Liver (tissue), 9 donors: ENCODE measurements around the gene PPT1. TPM values are rescaled to one million over a fixed set of nuclear protein-coding genes. Genes with fewer than 3 reads are reported as not detected.

Experiments
- DNase-seq: peaks from one replicate; pipeline ENCODE4 v3.0.0-alpha.2; 2017; ENCODE audit warnings: low spot score
- H3K27ac ChIP-seq, 2 donors: one replicate each; pipeline ENCODE4 v1.7.0; 2013; ENCODE audit warnings: inconsistent platforms in 2 of 2, low read length in 2 of 2, control low read depth in 1 of 2, low read depth in 1 of 2, mild to moderate bottlenecking in 1 of 2
- H3K27me3 ChIP-seq, 4 donors: one replicate each; pipeline versions ENCODE4 v1.6.1 to v1.7.0; 2013; ENCODE audit warnings: low read length in 3 of 4, inconsistent platforms in 1 of 4, mild to moderate bottlenecking in 1 of 4, moderate library complexity in 1 of 4; ENCODE audit not compliant: control insufficient read depth in 4 of 4, insufficient read depth in 4 of 4
- H3K36me3 ChIP-seq, 4 donors: one replicate each; pipeline versions ENCODE4 v1.6.1 to v1.7.0; 2013; ENCODE audit warnings: low read length in 3 of 4, mild to moderate bottlenecking in 3 of 4, low read depth in 1 of 4, moderate library complexity in 1 of 4; ENCODE audit not compliant: control insufficient read depth in 4 of 4, insufficient read depth in 3 of 4
- H3K4me1 ChIP-seq, 4 donors: one replicate each; pipeline versions ENCODE4 v1.6.1 to v1.7.0; 2013; ENCODE audit warnings: low read length in 3 of 4, mild to moderate bottlenecking in 3 of 4, moderate library complexity in 1 of 4; ENCODE audit not compliant: control insufficient read depth in 4 of 4, insufficient read depth in 4 of 4
- H3K4me3 ChIP-seq, 3 donors: one replicate each; pipeline versions ENCODE4 v1.6.1 to v1.7.0; 2013; ENCODE audit warnings: low read length in 3 of 3, control low read depth in 1 of 3, low read depth in 1 of 3, mild to moderate bottlenecking in 1 of 3
- H3K9ac ChIP-seq, 2 donors: one replicate each; pipeline ENCODE4 v1.7.0; 2013; ENCODE audit warnings: low read length in 2 of 2, mild to moderate bottlenecking in 2 of 2, moderate library complexity in 2 of 2, control low read depth in 1 of 2, low read depth in 1 of 2
- H3K9me3 ChIP-seq, 4 donors: one replicate each; pipeline versions ENCODE4 v1.6.1 to v1.7.0; 2013; ENCODE audit warnings: low read length in 3 of 4; ENCODE audit not compliant: control insufficient read depth in 4 of 4
- EGR1 ChIP-seq, 2 donors: IDR thresholded peaks; 2 replicates each; pipeline ENCODE4 v1.6.1; 2016 to 2018; ENCODE audit warnings: antibody characterized with exemption in 2 of 2, low read depth in 2 of 2
- FOXA1 ChIP-seq: IDR thresholded peaks from 2 replicates; pipeline ENCODE4 v1.6.1; 2016; ENCODE audit warnings: antibody characterized with exemption
- FOXA2 ChIP-seq: IDR thresholded peaks from 2 replicates; pipeline ENCODE4 v1.6.1; 2016; ENCODE audit warnings: antibody characterized with exemption
- GABPA ChIP-seq, 2 donors: IDR thresholded peaks in 1 of 2; conservative IDR thresholded peaks in 1 of 2; 2 replicates each; pipeline ENCODE4 v1.6.1; 2016; ENCODE audit warnings: antibody characterized with exemption in 2 of 2, mild to moderate bottlenecking in 1 of 2, moderate library complexity in 1 of 2
- HNF4A ChIP-seq, 2 donors: conservative IDR thresholded peaks; 2 replicates each; pipeline ENCODE4 v1.6.1; 2016; ENCODE audit warnings: antibody characterized with exemption in 2 of 2, mild to moderate bottlenecking in 2 of 2
- HNF4G ChIP-seq: IDR thresholded peaks from 2 replicates; pipeline ENCODE4 v1.6.1; 2016; ENCODE audit warnings: antibody characterized with exemption
- JUND ChIP-seq, 2 donors: IDR thresholded peaks; 2 replicates each; pipeline ENCODE4 v1.6.1; 2016; ENCODE audit warnings: antibody characterized with exemption in 2 of 2
- NR2F2 ChIP-seq: IDR thresholded peaks from 2 replicates; pipeline ENCODE4 v1.6.1; 2016; ENCODE audit warnings: antibody characterized with exemption
- RAD21 ChIP-seq, 2 donors: IDR thresholded peaks; 2 replicates each; pipeline ENCODE4 v1.6.1; 2016; ENCODE audit warnings: antibody characterized with exemption in 2 of 2, mild to moderate bottlenecking in 2 of 2
- RXRA ChIP-seq, 2 donors: IDR thresholded peaks; 2 replicates each; pipeline ENCODE4 v1.6.1; 2017 to 2018; ENCODE audit warnings: antibody characterized with exemption in 2 of 2, mild to moderate bottlenecking in 1 of 2
- SP1 ChIP-seq: IDR thresholded peaks from 2 replicates; pipeline ENCODE4 v1.6.1; 2018; ENCODE audit warnings: antibody characterized with exemption, mild to moderate bottlenecking
- TAF1 ChIP-seq: conservative IDR thresholded peaks from 2 replicates; pipeline ENCODE4 v1.6.1; 2016; ENCODE audit warnings: antibody characterized with exemption, mild to moderate bottlenecking
- YY1 ChIP-seq: IDR thresholded peaks from 2 replicates; pipeline ENCODE4 v1.6.1; 2016; ENCODE audit warnings: antibody characterized with exemption, mild to moderate bottlenecking
- WGBS: extraction: QIAGEN DNeasy Blood & Tissue Kit; methylation state at CpG from one replicate; pipeline ENCODE4 v1.1.7; 2013; 5-methylcytosine and 5-hydroxymethylcytosine counted together
- polyA plus RNA-seq, 2 donors: library from polyadenylated mRNA; stranded (reverse) in 1 of 2; unstranded in 1 of 2; fragments of 200-250 nt in 1 of 2; fragments of >200 nt in 1 of 2; fragmentation: Nextera tagmentation in 1 of 2; extraction: Ambion mirVana in 1 of 2; gene quantifications; one replicate each; pipeline versions ENCODE4 v1.2.1 to v1.2.3, GENCODE V29; 2013 to 2015
- total RNA-seq, 2 donors: library from RNA; depleted of rRNA; stranded (reverse); fragments of >200 nt; gene quantifications; one replicate each; pipeline ENCODE4 v1.2.3, GENCODE V29; 2014
- TF ChIP-seq, protein P1 (sequence below): IDR thresholded peaks from 2 replicates; pipeline ENCODE4 v1.6.1; 2016; ENCODE audit warnings: antibody characterized with exemption
- TF ChIP-seq, protein P2 (sequence below): IDR thresholded peaks from 2 replicates; pipeline ENCODE4 v1.6.1; 2016; ENCODE audit warnings: antibody characterized with exemption, mild to moderate bottlenecking
- TF ChIP-seq, protein P3 (sequence below): fragments of 150-350 bp; IDR thresholded peaks from 2 replicates; pipeline ENCODE4 v1.5.1; 2017; ENCODE audit warnings: improper control_type of control experiment, low read depth, low read length; ENCODE audit not compliant: missing input control
- TF ChIP-seq, protein P4 (sequence below): IDR thresholded peaks from 2 replicates; pipeline ENCODE4 v1.6.1; 2016; ENCODE audit warnings: antibody characterized with exemption
- TF ChIP-seq, protein P5 (sequence below): IDR thresholded peaks from 2 replicates; pipeline ENCODE4 v1.6.1; 2016; ENCODE audit warnings: antibody characterized with exemption
- donor health status: healthy.
- donor health status: healthy.
- donor health status: healthy.
- donor health status: healthy.
- donor health status: healthy.

The PPT1 gene
- total and polyA plus RNA-seq, 4 donors = 15.4 to 46.8 (median 27.1) TPM

DNA sequence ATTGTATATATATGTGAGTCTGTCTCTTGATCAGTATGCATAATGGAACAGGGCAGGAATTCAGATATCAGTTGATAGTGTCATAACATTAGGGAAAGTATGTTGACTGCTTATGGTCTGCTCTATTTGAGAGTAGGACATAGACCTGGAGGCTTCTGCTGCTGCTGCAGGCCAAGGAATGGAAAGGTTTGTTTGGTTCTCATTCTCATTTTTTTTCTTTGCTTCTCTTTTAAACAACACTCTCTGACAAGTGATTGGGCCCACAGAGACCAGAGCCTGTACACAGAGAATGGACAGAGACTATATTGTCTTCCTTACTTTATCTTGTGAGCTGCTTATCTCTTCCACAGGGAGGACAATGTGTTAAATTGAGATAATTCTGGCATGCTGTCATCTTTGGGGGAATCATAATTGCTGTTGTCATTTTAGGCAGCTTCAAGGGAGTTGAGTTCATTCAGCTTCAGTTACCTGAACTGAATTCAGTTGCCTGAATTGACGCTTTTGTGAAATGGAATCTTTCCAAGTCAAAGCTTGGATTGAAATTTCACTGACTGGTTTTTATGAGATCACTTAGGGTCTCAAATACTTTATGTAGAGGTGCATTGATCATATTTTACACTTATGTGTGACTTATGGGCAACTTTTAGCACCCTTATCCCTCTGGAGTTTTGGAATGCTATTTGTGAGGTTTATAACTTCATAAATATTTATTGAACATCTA lies 39.6 kb downstream of the PPT1 start:
- Histone ChIP-seq H3K36me3 (peaks cover 6 to 21% (median 16%) of the 10 kb centered on the region in 4 donors), H3K27me3 (no peaks in the 10 kb centered on the region), H3K9ac (no peak overlapping the region), H3K4me3 (no peak overlapping the region), H3K9me3 (no peaks in the 10 kb centered on the region), H3K4me1 (peaks cover 0 to 5% (median 3%) of the 10 kb centered on the region in 4 donors), H3K27ac (no peak overlapping the region)
- WGBS = 77% methylated on average over 1 of the region's 1 CpG
- DNase-seq = no peak
- TF ChIP-seq HNF4A (conservative IDR thresholded peaks at IDR 0.05) (no peak), GABPA (IDR thresholded peaks at IDR 0.05 in 1 of 2, conservative IDR thresholded peaks at IDR 0.05 in 1 of 2) (no peak), FOXA1 (no peak), TAF1 (no peak), YY1 (no peak), RXRA (IDR thresholded peaks at IDR 0.05) (no peak), RAD21 (IDR thresholded peaks at IDR 0.05) (no peak), NR2F2 (no peak), EGR1 (IDR thresholded peaks at IDR 0.05; ENCODE audit: low read depth in 2 of 2) (no peak), SP1 (no peak), JUND (IDR thresholded peaks at IDR 0.05) (no peak), FOXA2 (no peak), HNF4G (no peak)
- TF ChIP-seq, protein P1, sequence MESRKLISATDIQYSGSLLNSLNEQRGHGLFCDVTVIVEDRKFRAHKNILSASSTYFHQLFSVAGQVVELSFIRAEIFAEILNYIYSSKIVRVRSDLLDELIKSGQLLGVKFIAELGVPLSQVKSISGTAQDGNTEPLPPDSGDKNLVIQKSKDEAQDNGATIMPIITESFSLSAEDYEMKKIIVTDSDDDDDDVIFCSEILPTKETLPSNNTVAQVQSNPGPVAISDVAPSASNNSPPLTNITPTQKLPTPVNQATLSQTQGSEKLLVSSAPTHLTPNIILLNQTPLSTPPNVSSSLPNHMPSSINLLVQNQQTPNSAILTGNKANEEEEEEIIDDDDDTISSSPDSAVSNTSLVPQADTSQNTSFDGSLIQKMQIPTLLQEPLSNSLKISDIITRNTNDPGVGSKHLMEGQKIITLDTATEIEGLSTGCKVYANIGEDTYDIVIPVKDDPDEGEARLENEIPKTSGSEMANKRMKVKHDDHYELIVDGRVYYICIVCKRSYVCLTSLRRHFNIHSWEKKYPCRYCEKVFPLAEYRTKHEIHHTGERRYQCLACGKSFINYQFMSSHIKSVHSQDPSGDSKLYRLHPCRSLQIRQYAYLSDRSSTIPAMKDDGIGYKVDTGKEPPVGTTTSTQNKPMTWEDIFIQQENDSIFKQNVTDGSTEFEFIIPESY = no peak
- TF ChIP-seq, protein P2, sequence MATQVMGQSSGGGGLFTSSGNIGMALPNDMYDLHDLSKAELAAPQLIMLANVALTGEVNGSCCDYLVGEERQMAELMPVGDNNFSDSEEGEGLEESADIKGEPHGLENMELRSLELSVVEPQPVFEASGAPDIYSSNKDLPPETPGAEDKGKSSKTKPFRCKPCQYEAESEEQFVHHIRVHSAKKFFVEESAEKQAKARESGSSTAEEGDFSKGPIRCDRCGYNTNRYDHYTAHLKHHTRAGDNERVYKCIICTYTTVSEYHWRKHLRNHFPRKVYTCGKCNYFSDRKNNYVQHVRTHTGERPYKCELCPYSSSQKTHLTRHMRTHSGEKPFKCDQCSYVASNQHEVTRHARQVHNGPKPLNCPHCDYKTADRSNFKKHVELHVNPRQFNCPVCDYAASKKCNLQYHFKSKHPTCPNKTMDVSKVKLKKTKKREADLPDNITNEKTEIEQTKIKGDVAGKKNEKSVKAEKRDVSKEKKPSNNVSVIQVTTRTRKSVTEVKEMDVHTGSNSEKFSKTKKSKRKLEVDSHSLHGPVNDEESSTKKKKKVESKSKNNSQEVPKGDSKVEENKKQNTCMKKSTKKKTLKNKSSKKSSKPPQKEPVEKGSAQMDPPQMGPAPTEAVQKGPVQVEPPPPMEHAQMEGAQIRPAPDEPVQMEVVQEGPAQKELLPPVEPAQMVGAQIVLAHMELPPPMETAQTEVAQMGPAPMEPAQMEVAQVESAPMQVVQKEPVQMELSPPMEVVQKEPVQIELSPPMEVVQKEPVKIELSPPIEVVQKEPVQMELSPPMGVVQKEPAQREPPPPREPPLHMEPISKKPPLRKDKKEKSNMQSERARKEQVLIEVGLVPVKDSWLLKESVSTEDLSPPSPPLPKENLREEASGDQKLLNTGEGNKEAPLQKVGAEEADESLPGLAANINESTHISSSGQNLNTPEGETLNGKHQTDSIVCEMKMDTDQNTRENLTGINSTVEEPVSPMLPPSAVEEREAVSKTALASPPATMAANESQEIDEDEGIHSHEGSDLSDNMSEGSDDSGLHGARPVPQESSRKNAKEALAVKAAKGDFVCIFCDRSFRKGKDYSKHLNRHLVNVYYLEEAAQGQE = no peak
- TF ChIP-seq, protein P3, sequence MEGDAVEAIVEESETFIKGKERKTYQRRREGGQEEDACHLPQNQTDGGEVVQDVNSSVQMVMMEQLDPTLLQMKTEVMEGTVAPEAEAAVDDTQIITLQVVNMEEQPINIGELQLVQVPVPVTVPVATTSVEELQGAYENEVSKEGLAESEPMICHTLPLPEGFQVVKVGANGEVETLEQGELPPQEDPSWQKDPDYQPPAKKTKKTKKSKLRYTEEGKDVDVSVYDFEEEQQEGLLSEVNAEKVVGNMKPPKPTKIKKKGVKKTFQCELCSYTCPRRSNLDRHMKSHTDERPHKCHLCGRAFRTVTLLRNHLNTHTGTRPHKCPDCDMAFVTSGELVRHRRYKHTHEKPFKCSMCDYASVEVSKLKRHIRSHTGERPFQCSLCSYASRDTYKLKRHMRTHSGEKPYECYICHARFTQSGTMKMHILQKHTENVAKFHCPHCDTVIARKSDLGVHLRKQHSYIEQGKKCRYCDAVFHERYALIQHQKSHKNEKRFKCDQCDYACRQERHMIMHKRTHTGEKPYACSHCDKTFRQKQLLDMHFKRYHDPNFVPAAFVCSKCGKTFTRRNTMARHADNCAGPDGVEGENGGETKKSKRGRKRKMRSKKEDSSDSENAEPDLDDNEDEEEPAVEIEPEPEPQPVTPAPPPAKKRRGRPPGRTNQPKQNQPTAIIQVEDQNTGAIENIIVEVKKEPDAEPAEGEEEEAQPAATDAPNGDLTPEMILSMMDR = no peak
- TF ChIP-seq, protein P4, sequence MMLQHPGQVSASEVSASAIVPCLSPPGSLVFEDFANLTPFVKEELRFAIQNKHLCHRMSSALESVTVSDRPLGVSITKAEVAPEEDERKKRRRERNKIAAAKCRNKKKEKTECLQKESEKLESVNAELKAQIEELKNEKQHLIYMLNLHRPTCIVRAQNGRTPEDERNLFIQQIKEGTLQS = no peak
- TF ChIP-seq, protein P5, sequence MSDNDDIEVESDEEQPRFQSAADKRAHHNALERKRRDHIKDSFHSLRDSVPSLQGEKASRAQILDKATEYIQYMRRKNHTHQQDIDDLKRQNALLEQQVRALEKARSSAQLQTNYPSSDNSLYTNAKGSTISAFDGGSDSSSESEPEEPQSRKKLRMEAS = no peak
